Uterus (tissue), 2 donors: ENCODE measurements around the gene KCNIP1.

ENCODE experiments used
- POLR2A ChIP-seq, 2 donors: fragments of 450-650 bp; IDR thresholded peaks; one replicate each; pipeline ENCODE4 v1.6.1; 2016; ENCODE audit warnings: antibody characterized with exemption in 2 of 2, mild to moderate bottlenecking in 1 of 2, moderate library complexity in 1 of 2
- TF ChIP-seq, protein P1 (sequence below), 4 experiments: fragments of 200-600 bp in 2 of 4; fragments of 450-650 bp in 2 of 4; sonication (generic) in 2 of 4; IDR thresholded peaks; one replicate each; pipeline ENCODE4 v1.5.1; 2016 to 2019; ENCODE audit warnings: antibody characterized with exemption in 4 of 4, mild to moderate bottlenecking in 2 of 4, moderate library complexity in 1 of 4

DNA sequence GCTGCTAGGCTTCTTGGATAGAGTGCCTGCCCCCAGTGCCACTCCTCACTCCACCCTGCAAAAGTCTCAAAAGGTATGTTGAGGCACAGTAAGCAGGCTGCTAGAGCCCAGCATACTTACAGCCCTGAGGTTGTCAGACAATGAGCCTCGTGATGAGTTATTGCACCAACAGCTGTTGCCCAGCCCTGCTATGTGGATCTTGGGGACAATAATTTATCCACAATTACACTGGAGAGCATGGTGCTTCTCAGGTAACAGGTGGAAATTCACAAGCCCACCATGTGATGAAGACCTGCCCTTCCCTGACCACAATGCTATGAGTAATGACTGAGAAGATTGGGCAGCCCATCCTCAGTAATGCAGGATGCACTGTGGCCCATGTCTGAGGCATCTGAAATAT is 36.5 kb downstream of the KCNIP1 start:
- TF ChIP-seq, protein P1, sequence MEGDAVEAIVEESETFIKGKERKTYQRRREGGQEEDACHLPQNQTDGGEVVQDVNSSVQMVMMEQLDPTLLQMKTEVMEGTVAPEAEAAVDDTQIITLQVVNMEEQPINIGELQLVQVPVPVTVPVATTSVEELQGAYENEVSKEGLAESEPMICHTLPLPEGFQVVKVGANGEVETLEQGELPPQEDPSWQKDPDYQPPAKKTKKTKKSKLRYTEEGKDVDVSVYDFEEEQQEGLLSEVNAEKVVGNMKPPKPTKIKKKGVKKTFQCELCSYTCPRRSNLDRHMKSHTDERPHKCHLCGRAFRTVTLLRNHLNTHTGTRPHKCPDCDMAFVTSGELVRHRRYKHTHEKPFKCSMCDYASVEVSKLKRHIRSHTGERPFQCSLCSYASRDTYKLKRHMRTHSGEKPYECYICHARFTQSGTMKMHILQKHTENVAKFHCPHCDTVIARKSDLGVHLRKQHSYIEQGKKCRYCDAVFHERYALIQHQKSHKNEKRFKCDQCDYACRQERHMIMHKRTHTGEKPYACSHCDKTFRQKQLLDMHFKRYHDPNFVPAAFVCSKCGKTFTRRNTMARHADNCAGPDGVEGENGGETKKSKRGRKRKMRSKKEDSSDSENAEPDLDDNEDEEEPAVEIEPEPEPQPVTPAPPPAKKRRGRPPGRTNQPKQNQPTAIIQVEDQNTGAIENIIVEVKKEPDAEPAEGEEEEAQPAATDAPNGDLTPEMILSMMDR (IDR thresholded peaks at IDR 0.05): no peak
- TF ChIP-seq POLR2A (IDR thresholded peaks at IDR 0.05): no peak
